ENCODE measurements around the gene RELT. TPM values are rescaled to one million over a fixed set of nuclear protein-coding genes. Genes with fewer than 3 reads are reported as not detected.

The RELT gene
- total and polyA plus RNA-seq, 2 donors (not counting 1 experiment from before 2014, with no cell fraction given): 0.33 to 0.70 TPM

DNA sequence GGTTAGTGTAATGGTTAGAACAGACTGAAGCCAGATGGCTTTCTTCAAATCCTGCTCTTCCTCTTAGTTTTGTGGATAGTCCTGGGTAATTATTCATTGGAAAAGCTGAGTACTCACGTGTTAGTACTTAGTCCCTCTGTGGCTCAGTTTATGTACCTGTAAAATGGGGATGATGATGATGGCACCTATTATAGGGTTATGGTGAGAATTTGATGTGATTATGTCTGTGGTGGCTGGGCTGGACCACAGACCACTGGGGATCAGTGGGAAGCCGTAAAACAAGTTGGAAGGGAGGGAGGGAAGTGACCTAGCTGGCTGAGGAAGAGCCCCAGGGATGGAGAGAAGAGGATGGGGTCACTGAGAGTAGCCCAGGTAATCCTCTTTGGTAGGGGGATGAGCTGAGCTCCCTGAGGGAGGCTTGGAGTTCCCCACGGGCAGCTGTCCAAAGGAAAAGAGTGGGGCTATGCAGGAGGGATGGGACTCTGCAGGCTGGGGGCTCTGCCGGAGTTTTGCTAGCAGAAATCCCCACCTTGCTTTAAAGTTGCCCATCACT lies 48.3 kb upstream of the RELT start:
- Histone ChIP-seq H3K4me2 (ENCODE audit: extremely low read depth, insufficient read depth, low read length) (no peak overlapping the region), H3K4me1 (ENCODE audit: control insufficient read depth, extremely low read depth, insufficient read depth, low read length) (peaks cover 83% of the 10 kb centered on the region), H3K9ac (ENCODE audit: insufficient read depth, low read length) (no peak overlapping the region), H3K27me3 (ENCODE audit: control insufficient read depth, insufficient read depth, low read length) (no peaks in the 10 kb centered on the region), H3K36me3 (ENCODE audit: control insufficient read depth, insufficient read depth, low read length) (no peaks in the 10 kb centered on the region), H3K27ac (ENCODE audit: insufficient read depth, low read length) (peak overlapping the region; percentile 44), H3K79me2 (ENCODE audit: control insufficient read depth, insufficient read depth, low read length) (peaks cover 88% of the 10 kb centered on the region), H3K9me3 (ENCODE audit: control insufficient read depth, insufficient read depth, low read depth, low read length) (no peaks in the 10 kb centered on the region), H3K4me3 (replicated peaks in 1 of 4; ENCODE audit: control extremely low read depth in 1 of 4, insufficient read depth in 1 of 4, low read depth in 3 of 4, low read length in 4 of 4) (no peak overlapping the region), H4K20me1 (ENCODE audit: control insufficient read depth, extremely low read depth, insufficient read depth, low read length) (no peaks in the 10 kb centered on the region), H2AFZ (ENCODE audit: low read length) (no peak overlapping the region)
- TF ChIP-seq, protein P1, sequence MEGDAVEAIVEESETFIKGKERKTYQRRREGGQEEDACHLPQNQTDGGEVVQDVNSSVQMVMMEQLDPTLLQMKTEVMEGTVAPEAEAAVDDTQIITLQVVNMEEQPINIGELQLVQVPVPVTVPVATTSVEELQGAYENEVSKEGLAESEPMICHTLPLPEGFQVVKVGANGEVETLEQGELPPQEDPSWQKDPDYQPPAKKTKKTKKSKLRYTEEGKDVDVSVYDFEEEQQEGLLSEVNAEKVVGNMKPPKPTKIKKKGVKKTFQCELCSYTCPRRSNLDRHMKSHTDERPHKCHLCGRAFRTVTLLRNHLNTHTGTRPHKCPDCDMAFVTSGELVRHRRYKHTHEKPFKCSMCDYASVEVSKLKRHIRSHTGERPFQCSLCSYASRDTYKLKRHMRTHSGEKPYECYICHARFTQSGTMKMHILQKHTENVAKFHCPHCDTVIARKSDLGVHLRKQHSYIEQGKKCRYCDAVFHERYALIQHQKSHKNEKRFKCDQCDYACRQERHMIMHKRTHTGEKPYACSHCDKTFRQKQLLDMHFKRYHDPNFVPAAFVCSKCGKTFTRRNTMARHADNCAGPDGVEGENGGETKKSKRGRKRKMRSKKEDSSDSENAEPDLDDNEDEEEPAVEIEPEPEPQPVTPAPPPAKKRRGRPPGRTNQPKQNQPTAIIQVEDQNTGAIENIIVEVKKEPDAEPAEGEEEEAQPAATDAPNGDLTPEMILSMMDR (conservative IDR thresholded peaks at IDR 0.05 in 1 of 2, IDR thresholded peaks at IDR 0.05 in 1 of 2; ENCODE audit: low read depth in 1 of 2, low read length in 2 of 2): no peak
- no peak for TF ChIP-seq EZH2 (IDR thresholded peaks at IDR 0.05; ENCODE audit: low read length, missing control alignments)
- no peak for DNase-seq (ENCODE audit: low read depth in 2 of 2)

DNA sequence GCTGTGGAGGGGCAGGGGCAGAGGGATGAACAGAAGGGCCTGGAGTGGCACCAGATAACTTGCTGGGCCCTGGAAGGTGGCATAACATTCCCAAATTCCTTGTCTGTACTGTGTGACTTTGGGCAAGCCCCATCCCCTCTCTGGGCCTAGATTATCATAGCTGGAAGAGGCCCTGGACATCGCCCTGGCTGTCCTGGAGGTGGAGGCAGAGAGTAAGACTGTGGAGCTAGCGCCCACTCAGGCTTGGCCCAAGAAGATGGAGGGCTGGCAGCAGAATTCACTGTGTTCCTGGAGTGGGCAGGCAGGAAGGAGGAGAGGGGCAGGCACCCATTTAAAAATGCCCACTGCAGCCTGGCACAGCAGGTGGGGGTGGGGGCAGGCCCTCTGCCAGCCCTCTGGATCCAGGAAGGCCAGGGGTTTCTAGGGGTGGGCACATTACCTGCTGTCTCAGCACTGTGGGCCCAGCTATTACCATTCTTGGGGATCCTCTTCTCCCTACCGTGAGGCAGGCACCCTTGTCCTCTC lies 45.6 kb upstream of the RELT start:
- DNase-seq (ENCODE audit: low read depth in 2 of 2): peak; percentile 48 to 56
- peaks cover 82% of the 10 kb centered on the region for H3K4me1 ChIP-seq (ENCODE audit: control insufficient read depth, extremely low read depth, insufficient read depth, low read length)
- H3K79me2 ChIP-seq (ENCODE audit: control insufficient read depth, insufficient read depth, low read length): peaks cover 87% of the 10 kb centered on the region
- H4K20me1 ChIP-seq (ENCODE audit: control insufficient read depth, extremely low read depth, insufficient read depth, low read length): no peaks in the 10 kb centered on the region
- no peak for TF ChIP-seq EZH2 (IDR thresholded peaks at IDR 0.05; ENCODE audit: low read length, missing control alignments)
- TF ChIP-seq, protein P1 (conservative IDR thresholded peaks at IDR 0.05 in 1 of 2, IDR thresholded peaks at IDR 0.05 in 1 of 2; ENCODE audit: low read depth in 1 of 2, low read length in 2 of 2): peak; percentile 53 to 68
- H3K9me3 ChIP-seq (ENCODE audit: control insufficient read depth, insufficient read depth, low read depth, low read length): no peaks in the 10 kb centered on the region
- H2AFZ ChIP-seq (ENCODE audit: low read length): no peak overlapping the region
- no peak overlapping the region for H3K4me2 ChIP-seq (ENCODE audit: extremely low read depth, insufficient read depth, low read length)
- no peak overlapping the region for H3K4me3 ChIP-seq (replicated peaks in 1 of 4; ENCODE audit: control extremely low read depth in 1 of 4, insufficient read depth in 1 of 4, low read depth in 3 of 4, low read length in 4 of 4)
- H3K36me3 ChIP-seq (ENCODE audit: control insufficient read depth, insufficient read depth, low read length): no peaks in the 10 kb centered on the region
- H3K27me3 ChIP-seq (ENCODE audit: control insufficient read depth, insufficient read depth, low read length): no peaks in the 10 kb centered on the region
- peak overlapping the region; percentile 64 for H3K27ac ChIP-seq (ENCODE audit: insufficient read depth, low read length)
- no peak overlapping the region for H3K9ac ChIP-seq (ENCODE audit: insufficient read depth, low read length)

DNA sequence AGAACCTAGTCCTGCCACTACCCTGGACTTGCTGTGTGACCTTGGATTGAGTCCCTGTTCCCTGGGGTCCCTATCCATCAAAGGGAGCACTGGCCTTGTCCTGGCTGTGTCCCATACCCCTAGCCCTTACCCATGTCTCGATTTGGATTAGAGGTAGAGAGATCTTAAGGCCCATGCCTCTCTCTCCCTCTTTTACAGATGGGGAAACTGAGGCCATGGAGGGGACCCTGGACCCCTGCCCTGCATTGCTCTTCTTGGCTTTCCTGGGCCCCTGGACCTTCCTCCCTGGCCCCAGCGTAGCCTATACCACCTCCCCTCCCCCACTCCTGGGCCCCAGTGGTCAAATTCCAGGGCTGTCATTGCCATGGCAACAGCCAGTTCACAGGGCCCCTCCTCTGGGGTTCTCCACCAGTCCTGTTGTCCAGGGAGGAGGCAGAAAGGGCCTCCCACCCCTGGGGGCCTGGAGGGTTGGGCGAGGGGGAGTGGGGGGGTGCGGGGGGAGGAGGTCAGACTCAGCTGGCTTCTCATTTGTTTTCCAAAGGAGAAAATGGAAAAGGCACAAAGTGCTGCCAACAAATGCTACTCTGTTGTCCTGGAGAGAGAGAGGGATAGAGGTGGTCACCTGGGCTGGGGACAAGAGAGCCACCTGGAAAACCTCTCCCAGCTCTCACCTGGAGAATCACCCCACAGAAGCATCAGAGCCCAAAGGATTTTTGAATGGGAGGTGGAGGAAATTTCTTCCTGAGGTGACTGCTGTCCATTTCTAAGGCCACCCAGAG lies 44.9 kb upstream of the RELT start:
- Histone ChIP-seq H3K9me3 (ENCODE audit: control insufficient read depth, insufficient read depth, low read depth, low read length) (no peaks in the 10 kb centered on the region), H3K79me2 (ENCODE audit: control insufficient read depth, insufficient read depth, low read length) (peaks cover 87% of the 10 kb centered on the region), H4K20me1 (ENCODE audit: control insufficient read depth, extremely low read depth, insufficient read depth, low read length) (no peaks in the 10 kb centered on the region), H3K27ac (ENCODE audit: insufficient read depth, low read length) (peak overlapping the region; percentile 87), H3K9ac (ENCODE audit: insufficient read depth, low read length) (peak overlapping the region; percentile 29), H3K4me3 (replicated peaks in 1 of 4; ENCODE audit: control extremely low read depth in 1 of 4, insufficient read depth in 1 of 4, low read depth in 3 of 4, low read length in 4 of 4) (no peak overlapping the region), H3K4me1 (ENCODE audit: control insufficient read depth, extremely low read depth, insufficient read depth, low read length) (peaks cover 76% of the 10 kb centered on the region), H3K4me2 (ENCODE audit: extremely low read depth, insufficient read depth, low read length) (no peak overlapping the region), H2AFZ (ENCODE audit: low read length) (no peak overlapping the region), H3K27me3 (ENCODE audit: control insufficient read depth, insufficient read depth, low read length) (no peaks in the 10 kb centered on the region), H3K36me3 (ENCODE audit: control insufficient read depth, insufficient read depth, low read length) (no peaks in the 10 kb centered on the region)
- TF ChIP-seq, protein P1 (conservative IDR thresholded peaks at IDR 0.05 in 1 of 2, IDR thresholded peaks at IDR 0.05 in 1 of 2; ENCODE audit: low read depth in 1 of 2, low read length in 2 of 2): no peak
- TF ChIP-seq EZH2 (IDR thresholded peaks at IDR 0.05; ENCODE audit: low read length, missing control alignments): no peak
- peak; percentile 45 to 70 for DNase-seq (ENCODE audit: low read depth in 2 of 2)
